ENCODE results near the gene MARCHF7.
"Not testable (repeated sequence)": the region's sequence is repeated elsewhere in the genome, so short reads cannot be mapped to it uniquely, and the experiment has no call there.

MARCHF7 gene

GRCh38 chr2:159716857-159717256 lies 4.6 kb downstream of the MARCHF7 start:
- DNase-seq (ENCODE audit: low read depth in 3 of 3): no peak

- no peak for DNase-seq (ENCODE audit: low read depth in 3 of 3)
Measured at GRCh38 chr2:159720676-159721075, 8.4 kb downstream of the MARCHF7 start.

- DNase-seq (ENCODE audit: low read depth in 3 of 3): no peak
Measured at GRCh38 chr2:159722580-159722979, 10.3 kb downstream of the MARCHF7 start.

- not testable (repeated sequence) for DNase-seq (ENCODE audit: low read depth in 3 of 3)
Measured at GRCh38 chr2:159724795-159725572, 12.7 kb downstream of the MARCHF7 start.

GRCh38 chr2:159725713-159726112 lies 13.4 kb downstream of the MARCHF7 start:
- no peak for DNase-seq (ENCODE audit: low read depth in 3 of 3)

GRCh38 chr2:159728629-159729028 lies 16.3 kb downstream of the MARCHF7 start:
- no peak for DNase-seq (ENCODE audit: low read depth in 3 of 3)

- DNase-seq (ENCODE audit: low read depth in 3 of 3): no peak
Measured at GRCh38 chr2:159735648-159736047, 23.3 kb downstream of the MARCHF7 start.

- no peak for DNase-seq (ENCODE audit: low read depth in 3 of 3)
Measured at GRCh38 chr2:159736048-159736447, 23.7 kb downstream of the MARCHF7 start.

GRCh38 chr2:159737292-159737916 lies 25.1 kb downstream of the MARCHF7 start:
- DNase-seq (ENCODE audit: low read depth in 3 of 3): no peak

- DNase-seq (ENCODE audit: low read depth in 3 of 3): no peak
Measured at GRCh38 chr2:159737917-159738296, 25.6 kb downstream of the MARCHF7 start.

GRCh38 chr2:159738509-159739390 lies 26.4 kb downstream of the MARCHF7 start:
- no peak for DNase-seq (ENCODE audit: low read depth in 3 of 3)

GRCh38 chr2:159742846-159743245 lies 30.5 kb downstream of the MARCHF7 start:
- no peak for DNase-seq (ENCODE audit: low read depth in 3 of 3)

GRCh38 chr2:159744363-159744762 lies 32.1 kb downstream of the MARCHF7 start:
- no peak for DNase-seq (ENCODE audit: low read depth in 3 of 3)

GRCh38 chr2:159745237-159745636 lies 32.9 kb downstream of the MARCHF7 start:
- not testable (repeated sequence) for DNase-seq (ENCODE audit: low read depth in 3 of 3)

GRCh38 chr2:159748089-159748488 lies 35.8 kb downstream of the MARCHF7 start:
- DNase-seq (ENCODE audit: low read depth in 3 of 3): no peak

- DNase-seq (ENCODE audit: low read depth in 3 of 3): no peak
Measured at GRCh38 chr2:159750873-159751272, 38.6 kb downstream of the MARCHF7 start.

- no peak for DNase-seq (ENCODE audit: low read depth in 3 of 3)
Measured at GRCh38 chr2:159753797-159754196, 41.5 kb downstream of the MARCHF7 start.

GRCh38 chr2:159755014-159755413 lies 42.7 kb downstream of the MARCHF7 start:
- DNase-seq (ENCODE audit: low read depth in 3 of 3): no peak

GRCh38 chr2:159755788-159756187 lies 43.5 kb downstream of the MARCHF7 start:
- DNase-seq (ENCODE audit: low read depth in 3 of 3): no peak

GRCh38 chr2:159758239-159758638 lies 45.9 kb downstream of the MARCHF7 start:
- no peak for DNase-seq (ENCODE audit: low read depth in 3 of 3)

GRCh38 chr2:159758686-159759085 lies 46.4 kb downstream of the MARCHF7 start:
- no peak for DNase-seq (ENCODE audit: low read depth in 3 of 3)

- no peak for DNase-seq (ENCODE audit: low read depth in 3 of 3)
Measured at GRCh38 chr2:159759577-159759976, 47.3 kb downstream of the MARCHF7 start.

Data from stimulated activated CD4-positive, alpha-beta T cell treated with anti-CD3 and anti-CD28 coated beads, TNF-alpha, amount 100 ng/mL, for 24 hours (primary cell).